Upper lobe of left lung (tissue), 6 donors: ENCODE results near the gene ATF6. TPM values are rescaled to one million over a fixed set of nuclear protein-coding genes. Genes with fewer than 3 reads are reported as not detected.

Experiments used
- ATAC-seq, 2 donors: fragments of 200-7000 bp; cut with Tn5 transposase; one replicate each; pipeline ENCODE4 v1.9.1; 2022; ENCODE audit warnings: mild to moderate bottlenecking in 2 of 2, moderate library complexity in 2 of 2; ENCODE audit not compliant: low FRiP score in 2 of 2
- DNase-seq, 2 donors: peaks; one replicate each; pipeline ENCODE4 v3.0.0-alpha.2; 2019 to 2020
- H3K27ac ChIP-seq, 4 donors: fragments of 200-600 bp; sonication (generic); one replicate each; pipeline ENCODE4 v1.5.1; 2016 to 2019
- H3K27me3 ChIP-seq, 4 donors: fragments of 200-600 bp; sonication (generic); one replicate each; pipeline ENCODE4 v1.5.1; 2017 to 2019
- H3K36me3 ChIP-seq, 4 donors: fragments of 200-600 bp; sonication (generic); one replicate each; pipeline ENCODE4 v1.5.1; 2016 to 2019
- H3K4me1 ChIP-seq, 4 donors: fragments of 200-600 bp; sonication (generic); one replicate each; pipeline ENCODE4 v1.5.1; 2018 to 2019
- H3K4me3 ChIP-seq, 4 donors: fragments of 200-600 bp; sonication (generic); one replicate each; pipeline ENCODE4 v1.5.1; 2017 to 2019; ENCODE audit warnings: mild to moderate bottlenecking in 2 of 4, moderate library complexity in 1 of 4
- H3K9me3 ChIP-seq, 4 donors: fragments of 200-600 bp; sonication (generic); one replicate each; pipeline ENCODE4 v1.5.1; 2018 to 2019
- CTCF ChIP-seq, 6 experiments: fragments of 450-650 bp in 4 of 6; fragments of 200-600 bp in 2 of 6; sonication (generic) in 2 of 6; IDR thresholded peaks; one replicate each; pipeline ENCODE4 v1.5.1; 2016 to 2019; ENCODE audit warnings: antibody characterized with exemption in 6 of 6
- EP300 ChIP-seq, 4 donors: sonication (generic); formaldehyde crosslinking; IDR thresholded peaks; one replicate each; pipeline ENCODE4 v1.5.1; 2017; ENCODE audit warnings: antibody characterized with exemption in 4 of 4, control low read depth in 2 of 4
- POLR2A ChIP-seq, 4 donors: fragments of 450-650 bp; IDR thresholded peaks; one replicate each; pipeline ENCODE4 v1.5.1; 2016 to 2017; ENCODE audit warnings: antibody characterized with exemption in 4 of 4, mild to moderate bottlenecking in 2 of 4
- POLR2AphosphoS5 ChIP-seq, 2 donors: sonication (generic); formaldehyde crosslinking; IDR thresholded peaks; one replicate each; pipeline ENCODE4 v1.5.1; 2017; ENCODE audit warnings: antibody characterized with exemption in 2 of 2
- WGBS, 2 donors: methylation state at CpG; one replicate each; pipeline ENCODE4 v1.1.5; 2017 to 2018; 5-methylcytosine and 5-hydroxymethylcytosine counted together
- total RNA-seq, 6 donors: library from RNA; depleted of rRNA in 4 of 6; stranded (reverse); fragments of >200 nt in 4 of 6; gene quantifications; one replicate each; pipeline versions ENCODE4 v1.1.0 to v1.2.1, GENCODE V29; 2016 to 2021
- donor health status: DM: no; HTN: no; CAD: no; lungs with moderate emphysema.
- donor health status: DM: no; HTN: yes; CAD: no; lungs with severe emphysema.

The ATF6 gene
- total RNA-seq, 6 donors from 2014 or later = 14.2 to 36.7 (median 27.0) TPM

GRCh38 chr1:161944381-161944780 lies 178.3 kb downstream of the ATF6 start:
- H3K36me3 ChIP-seq = peaks cover 0 to 25% (median 6%) of the 10 kb centered on the region in 4 donors
- no peak overlapping the region for H3K27ac ChIP-seq
- TF ChIP-seq CTCF (IDR thresholded peaks at IDR 0.05) (no peak), EP300 (IDR thresholded peaks at IDR 0.05) (no peak)
- 88 to 95% methylated on average over 2 of the region's 2 CpGs for WGBS, 2 donors
- DNase-seq (no peak), ATAC-seq (no peak)
- no peaks in the 10 kb centered on the region for H3K27me3 ChIP-seq
- no peaks in the 10 kb centered on the region for H3K9me3 ChIP-seq
- no peak overlapping the region for H3K4me3 ChIP-seq
- peaks cover 0 to 6% (median 0%) of the 10 kb centered on the region in 4 donors for H3K4me1 ChIP-seq

- ATAC-seq (no peak), DNase-seq (no peak)
- no peak overlapping the region for H3K27ac ChIP-seq
- H3K9me3 ChIP-seq = no peaks in the 10 kb centered on the region
- no peak overlapping the region for H3K4me3 ChIP-seq
- TF ChIP-seq EP300 (IDR thresholded peaks at IDR 0.05) = no peak
- no peak for TF ChIP-seq POLR2AphosphoS5 (IDR thresholded peaks at IDR 0.05)
- no peak for TF ChIP-seq CTCF (IDR thresholded peaks at IDR 0.05)
- no peak for TF ChIP-seq POLR2A (IDR thresholded peaks at IDR 0.05)
- WGBS, 2 donors = 80 to 86% methylated on average over 3 of the region's 3 CpGs
- H3K27me3 ChIP-seq = no peaks in the 10 kb centered on the region
- peaks cover 0 to 25% (median 6%) of the 10 kb centered on the region in 4 donors for H3K36me3 ChIP-seq
- H3K4me1 ChIP-seq = peaks cover 0 to 12% (median 0%) of the 10 kb centered on the region in 4 donors
Observed at GRCh38 chr1:161945306-161946060, 179.4 kb downstream of the ATF6 start.

GRCh38 chr1:161946071-161946987 lies 180.2 kb downstream of the ATF6 start:
- Histone ChIP-seq H3K36me3 (peaks cover 0 to 25% (median 6%) of the 10 kb centered on the region in 4 donors), H3K9me3 (no peaks in the 10 kb centered on the region), H3K27ac (no peak overlapping the region), H3K4me3 (no peak overlapping the region), H3K4me1 (peaks cover 0 to 12% (median 0%) of the 10 kb centered on the region in 4 donors), H3K27me3 (no peaks in the 10 kb centered on the region)
- whole genome bisulfite sequencing, 2 donors = 83 to 88% methylated on average over 5 of the region's 5 CpGs
- ATAC-seq (no peak), DNase-seq (no peak)
- TF ChIP-seq POLR2AphosphoS5 (IDR thresholded peaks at IDR 0.05) = no peak
- no peak for TF ChIP-seq CTCF (IDR thresholded peaks at IDR 0.05)
- TF ChIP-seq POLR2A (IDR thresholded peaks at IDR 0.05) = no peak
- TF ChIP-seq EP300 (IDR thresholded peaks at IDR 0.05) = no peak

DNA sequence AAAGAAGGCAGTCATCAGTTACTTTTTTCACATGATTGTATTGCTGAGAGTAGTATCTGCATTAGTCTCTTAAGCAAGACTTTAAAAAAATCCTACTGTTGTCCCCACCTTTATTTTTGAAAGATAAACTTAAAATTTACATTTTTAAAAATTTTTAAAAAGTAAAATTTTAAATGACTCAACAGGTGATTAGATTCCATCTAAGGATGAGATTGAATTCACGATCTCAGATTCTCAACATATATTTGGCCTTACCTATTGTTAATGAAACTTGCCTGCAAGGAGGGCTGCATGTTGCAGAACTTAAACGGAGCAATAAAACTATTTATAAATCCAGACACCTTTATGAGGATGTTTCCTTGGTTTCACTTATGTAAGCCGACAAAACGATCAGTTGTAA lies 182.3 kb downstream of the ATF6 start:
- DNase-seq (no peak), ATAC-seq (no peak)
- Histone ChIP-seq H3K4me1 (peaks cover 0 to 16% (median 2%) of the 10 kb centered on the region in 4 donors), H3K36me3 (peaks cover 0 to 14% (median 0%) of the 10 kb centered on the region in 4 donors), H3K9me3 (no peaks in the 10 kb centered on the region), H3K4me3 (no peak overlapping the region), H3K27me3 (no peaks in the 10 kb centered on the region), H3K27ac (no peak overlapping the region)
- 29 to 35% methylated on average over 4 of the region's 4 CpGs for WGBS, 2 donors
- TF ChIP-seq POLR2A (IDR thresholded peaks at IDR 0.05) (no peak), EP300 (IDR thresholded peaks at IDR 0.05) (no peak), CTCF (IDR thresholded peaks at IDR 0.05) (no peak), POLR2AphosphoS5 (IDR thresholded peaks at IDR 0.05) (no peak)
